ENCODE results near the gene ATP6V0A1.
"Not testable (repeated sequence)": the region's sequence is repeated elsewhere in the genome, so short reads cannot be mapped to it uniquely, and the experiment has no call there.

The ATP6V0A1 gene

GRCh38 chr17:42520540-42520951 lies 61.9 kb downstream of the ATP6V0A1 start:
- no peak for DNase-seq

GRCh38 chr17:42521036-42521435 lies 62.4 kb downstream of the ATP6V0A1 start:
- no peak for DNase-seq

- DNase-seq: no peak
Measured at GRCh38 chr17:42521666-42522262, 63.1 kb downstream of the ATP6V0A1 start.

- DNase-seq: no peak
Measured at GRCh38 chr17:42522263-42522790, 63.6 kb downstream of the ATP6V0A1 start.

- DNase-seq: no peak
Measured at GRCh38 chr17:42522798-42523278, 64.2 kb downstream of the ATP6V0A1 start.

- no peak for DNase-seq
Measured at GRCh38 chr17:42525221-42525620, 66.5 kb downstream of the ATP6V0A1 start.

GRCh38 chr17:42526031-42526444 lies 67.4 kb downstream of the ATP6V0A1 start:
- DNase-seq: no peak

- no peak for DNase-seq
Measured at GRCh38 chr17:42527932-42528331, 69.3 kb downstream of the ATP6V0A1 start.

- DNase-seq: no peak
Measured at GRCh38 chr17:42529061-42529460, 70.4 kb downstream of the ATP6V0A1 start.

- DNase-seq: peak; percentile 50
Measured at GRCh38 chr17:42530952-42531454, 72.3 kb downstream of the ATP6V0A1 start.

GRCh38 chr17:42531455-42532354 lies 73.0 kb downstream of the ATP6V0A1 start:
- peak; percentile 47 for DNase-seq

- DNase-seq: peak; percentile 40
Measured at GRCh38 chr17:42535155-42536047, 76.7 kb downstream of the ATP6V0A1 start.

GRCh38 chr17:42536048-42536371 lies 77.3 kb downstream of the ATP6V0A1 start, which contains the start of gene NAGLU:
Gene NAGLU, plus strand, starts transcription at chr17:42536241. Its CDS starts 32 bp downstream, at chr17:42536273.
- DNase-seq: peak; percentile 78

GRCh38 chr17:42536372-42537155 lies 77.9 kb downstream of the ATP6V0A1 start:
- DNase-seq: peak; percentile 75

GRCh38 chr17:42537156-42537805 lies 78.6 kb downstream of the ATP6V0A1 start:
- no peak for DNase-seq

- no peak for DNase-seq
Measured at GRCh38 chr17:42537826-42538451, 79.3 kb downstream of the ATP6V0A1 start.

- no peak for DNase-seq
Measured at GRCh38 chr17:42538482-42538881, 79.8 kb downstream of the ATP6V0A1 start.

- not testable (repeated sequence) for DNase-seq
Measured at GRCh38 chr17:42540558-42540957, 81.9 kb downstream of the ATP6V0A1 start.

GRCh38 chr17:42541041-42541833 lies 82.6 kb downstream of the ATP6V0A1 start:
- no peak for DNase-seq
